H1 (cell line): ENCODE results near the gene RNF31.

Experiments used
- CBX8 ChIP-seq: fragments of 300-800, 300-1000 bp; sonication (generic); IDR thresholded peaks from 2 replicates; pipeline ENCODE4 v1.7.1; 2016; ENCODE audit warnings: low read depth, low read length, borderline replicate concordance
- CTCF ChIP-seq, 3 experiments: IDR thresholded peaks; 1 replicate in 2 of 3; 2 replicates in 1 of 3; pipeline versions ENCODE4 v1.5.1 to v1.6.1; 2011; ENCODE audit warnings: low read length in 3 of 3, mild to moderate bottlenecking in 3 of 3, inconsistent platforms in 2 of 3, low read depth in 1 of 3, moderate library complexity in 1 of 3; ENCODE audit not compliant: insufficient read depth in 1 of 3; ENCODE audit errors: control extremely low read depth in 1 of 3
- EGR1 ChIP-seq: IDR thresholded peaks from 2 replicates; pipeline ENCODE4 v1.6.1; 2011; ENCODE audit warnings: low read depth, low read length, borderline replicate concordance
- HDAC2 ChIP-seq, 2 experiments: fragments of 300-600 bp in 1 of 2; sonication (generic) in 1 of 2; IDR thresholded peaks; 2 replicates each; pipeline ENCODE4 v1.6.1; 2011 to 2012; ENCODE audit warnings: low read depth in 2 of 2, low read length in 2 of 2, mild to moderate bottlenecking in 2 of 2, moderate library complexity in 2 of 2, borderline replicate concordance in 1 of 2, inconsistent platforms in 1 of 2
- JUND ChIP-seq: IDR thresholded peaks from 2 replicates; pipeline ENCODE4 v1.6.1; 2011; ENCODE audit warnings: mild to moderate bottlenecking, improper control_type of control experiment, low read length
- POLR2A ChIP-seq, 2 experiments: IDR thresholded peaks; 1 replicate in 1 of 2; 2 replicates in 1 of 2; pipeline ENCODE4 v1.6.1; 2011; ENCODE audit warnings: low read depth in 2 of 2, low read length in 2 of 2, mild to moderate bottlenecking in 2 of 2; ENCODE audit errors: control extremely low read depth in 1 of 2
- TBP ChIP-seq: IDR thresholded peaks from 2 replicates; pipeline ENCODE4 v1.6.1; 2011; ENCODE audit warnings: low read depth, low read length, improper control_type of control experiment

- TF ChIP-seq CTCF (IDR thresholded peaks at IDR 0.05; ENCODE audit: control extremely low read depth in 1 of 3, insufficient read depth in 1 of 3, low read depth in 1 of 3, low read length in 3 of 3) (no peak), HDAC2 (IDR thresholded peaks at IDR 0.05; ENCODE audit: borderline replicate concordance in 1 of 2, low read depth in 2 of 2, low read length in 2 of 2) (no peak), JUND (no peak), TBP (no peak), EGR1 (no peak), CBX8 (no peak), POLR2A (IDR thresholded peaks at IDR 0.05; ENCODE audit: control extremely low read depth in 1 of 2, low read depth in 2 of 2, low read length in 2 of 2) (no peak)
Observed at GRCh38 chr14:24113379-24113800, 33.9 kb upstream of the RNF31 start.
